Left forelimb (tissue), 1 donor: ENCODE measurements around the gene TJP2.

Experiments
- DNase-seq: peaks from one replicate; pipeline ENCODE4 v3.0.0-alpha.2; 2018; ENCODE audit warnings: low spot score

Gene TJP2

DNA sequence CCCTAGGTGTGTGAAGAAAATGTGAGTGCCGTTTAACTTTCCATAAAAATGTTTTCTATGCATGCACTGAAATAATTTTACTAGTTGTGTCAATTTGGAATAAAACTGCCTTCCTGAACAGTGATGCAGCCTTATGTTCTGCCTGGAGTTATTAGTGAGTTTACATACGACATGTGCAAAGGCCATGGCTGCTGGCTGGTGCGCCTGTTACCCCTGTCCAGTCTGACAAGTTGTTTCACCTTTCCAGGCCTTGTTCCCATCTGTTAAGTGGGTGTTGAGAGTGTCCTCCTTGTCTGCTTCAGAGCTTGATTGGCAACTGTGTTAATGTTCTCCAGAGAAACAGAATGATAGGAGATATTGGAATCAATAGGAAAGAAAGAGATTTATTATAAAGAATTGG is 60.6 kb downstream of the TJP2 start:
- DNase-seq, result no peak

DNA sequence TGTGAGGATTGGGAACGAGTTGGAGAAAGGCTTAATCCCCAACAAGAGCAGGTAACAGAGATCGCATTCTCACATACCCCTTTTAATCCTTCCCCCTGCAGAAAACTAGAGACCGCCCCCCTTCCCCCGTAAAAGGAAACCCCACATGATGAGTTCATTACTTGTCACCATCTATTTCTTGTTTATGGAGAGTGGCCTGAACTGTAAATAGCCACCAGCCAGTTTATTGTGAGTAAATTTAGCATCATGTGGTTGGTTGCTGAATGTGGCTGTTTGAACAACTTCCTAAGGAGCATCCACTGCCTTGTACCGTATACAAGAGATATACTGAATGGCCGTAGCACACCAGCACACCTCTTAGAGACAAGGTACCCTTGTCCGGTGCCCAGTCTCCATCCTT is 62.1 kb downstream of the TJP2 start:
- no peak for DNase-seq

DNA sequence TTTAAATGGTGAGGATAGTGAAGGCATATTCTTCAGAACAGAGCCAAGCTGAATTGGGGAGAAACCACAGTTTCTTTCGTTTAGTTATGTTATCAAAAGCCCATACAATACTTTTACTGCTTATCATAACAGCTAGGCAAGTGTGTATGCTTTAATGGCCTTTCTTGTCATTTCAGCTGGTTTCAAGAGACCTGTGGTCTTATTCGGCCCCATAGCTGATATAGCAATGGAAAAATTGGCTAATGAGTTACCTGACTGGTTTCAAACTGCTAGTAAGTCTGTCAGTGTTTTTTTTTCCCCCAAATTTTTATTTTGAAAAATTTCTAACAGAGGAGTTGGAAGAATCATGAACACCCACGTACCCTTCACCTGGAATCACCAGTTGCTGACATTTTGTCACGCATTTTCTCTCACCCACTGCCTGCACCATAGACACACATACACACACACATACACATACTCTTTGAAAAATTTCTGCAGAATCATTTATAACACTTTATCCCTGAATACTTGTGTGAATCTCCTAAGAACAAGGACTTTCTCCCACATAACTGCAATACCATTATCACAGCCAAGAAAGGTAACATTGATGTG is 63.7 kb downstream of the TJP2 start:
- DNase-seq, result no peak

DNA sequence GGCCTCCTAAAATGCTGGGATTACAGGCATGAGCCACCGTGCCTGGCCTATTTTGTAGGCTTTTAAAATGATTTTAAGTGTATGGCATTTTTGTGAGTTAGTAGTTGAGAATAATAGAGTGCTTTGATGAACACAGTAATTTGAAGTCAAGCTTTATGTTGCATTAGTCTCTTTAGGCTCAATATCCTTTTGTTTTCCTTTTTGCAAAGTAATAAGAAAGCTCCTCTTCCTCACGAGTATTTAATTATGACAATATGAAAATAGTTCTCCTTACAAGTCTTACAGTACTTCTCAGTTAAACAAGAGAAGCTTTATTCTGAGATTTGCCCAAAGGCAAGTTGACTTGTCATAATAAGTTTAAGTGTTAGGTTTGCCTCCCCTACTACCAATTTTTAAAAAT is 69.0 kb downstream of the TJP2 start:
- no peak for DNase-seq

DNA sequence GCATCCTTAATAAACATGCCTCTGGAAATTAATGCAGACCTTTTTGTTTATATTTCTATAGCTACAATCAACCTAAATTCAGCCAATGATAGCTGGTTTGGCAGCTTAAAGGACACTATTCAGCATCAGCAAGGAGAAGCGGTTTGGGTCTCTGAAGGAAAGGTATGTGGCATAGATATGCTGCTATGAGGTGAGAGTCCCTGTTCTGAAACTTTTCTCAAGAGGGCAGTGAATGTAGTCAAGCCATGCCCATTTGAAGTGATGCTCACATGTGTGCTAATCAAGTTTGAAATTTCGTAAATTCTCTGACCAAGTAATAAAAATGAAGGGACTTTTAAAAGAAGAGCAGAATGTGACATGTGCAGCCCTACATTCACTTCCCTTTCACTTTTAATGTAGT is 72.6 kb downstream of the TJP2 start:
- DNase-seq, result no peak

DNA sequence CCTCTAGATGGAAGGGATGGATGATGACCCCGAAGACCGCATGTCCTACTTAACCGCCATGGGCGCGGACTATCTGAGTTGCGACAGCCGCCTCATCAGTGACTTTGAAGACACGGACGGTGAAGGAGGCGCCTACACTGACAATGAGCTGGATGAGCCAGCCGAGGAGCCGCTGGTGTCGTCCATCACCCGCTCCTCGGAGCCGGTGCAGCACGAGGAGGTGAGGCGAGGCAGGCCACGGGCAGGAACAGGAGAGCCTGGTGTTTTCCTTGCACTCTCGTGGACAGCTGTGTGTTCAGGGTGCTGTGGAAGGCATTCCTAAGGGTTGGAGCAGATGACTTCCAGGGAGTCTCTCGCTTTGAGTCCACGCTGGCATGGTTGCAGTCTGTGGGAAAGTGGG is 73.9 kb downstream of the TJP2 start:
- no peak for DNase-seq

DNA sequence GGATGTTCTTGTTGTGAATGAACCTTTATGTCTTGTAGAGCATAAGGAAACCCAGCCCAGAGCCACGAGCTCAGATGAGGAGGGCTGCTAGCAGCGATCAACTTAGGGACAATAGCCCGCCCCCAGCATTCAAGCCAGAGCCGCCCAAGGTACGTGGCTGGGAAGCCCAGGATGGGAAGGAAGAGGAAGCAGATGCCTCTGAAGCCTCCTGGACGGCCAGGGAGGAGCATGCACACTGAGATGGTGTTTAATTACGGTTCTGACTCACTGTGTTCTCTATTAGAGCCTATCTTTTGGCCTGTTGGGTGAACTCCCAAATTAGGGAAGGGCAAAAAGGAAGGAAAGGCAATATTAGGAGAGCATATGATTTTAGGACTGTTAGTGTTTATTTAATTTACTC is 75.3 kb downstream of the TJP2 start:
- DNase-seq, result no peak

DNA sequence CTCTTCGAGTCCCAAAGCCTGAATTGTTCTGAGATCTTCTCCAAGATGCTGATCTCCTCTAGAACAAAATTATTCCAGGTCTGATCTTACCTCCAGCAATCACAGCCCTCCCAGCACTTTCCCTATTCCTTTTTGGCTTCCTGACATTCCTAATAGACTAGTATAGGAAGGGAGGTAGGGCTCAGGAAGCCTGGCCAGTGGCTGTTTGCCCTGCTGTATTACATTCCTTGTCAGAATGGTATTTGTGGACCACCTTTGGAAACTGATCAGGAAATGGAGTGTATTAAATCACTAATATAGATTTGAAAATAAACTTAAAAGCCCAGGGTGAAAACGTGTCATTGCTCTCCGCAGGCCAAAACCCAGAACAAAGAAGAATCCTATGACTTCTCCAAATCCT is 76.6 kb downstream of the TJP2 start:
- DNase-seq, result no peak

DNA sequence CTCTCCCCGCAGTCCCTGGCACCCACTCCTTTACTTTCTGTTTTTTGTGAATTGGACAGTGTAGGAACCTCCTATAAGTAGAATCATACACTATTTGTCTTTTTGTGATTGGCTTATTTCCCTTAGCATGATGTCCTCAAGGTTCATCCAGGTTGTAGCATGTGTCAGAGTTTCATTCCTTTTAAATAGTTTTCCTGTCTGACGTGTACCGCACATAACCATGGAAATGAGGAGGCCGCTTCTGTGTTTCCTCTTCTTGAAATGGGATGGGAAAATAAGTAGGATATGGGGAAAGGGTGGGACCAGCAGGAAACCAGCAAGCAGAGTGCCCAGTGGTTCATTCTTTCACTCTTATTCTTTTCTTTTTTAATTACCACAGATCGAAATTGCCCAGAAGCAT is 78.4 kb downstream of the TJP2 start:
- no peak for DNase-seq

DNA sequence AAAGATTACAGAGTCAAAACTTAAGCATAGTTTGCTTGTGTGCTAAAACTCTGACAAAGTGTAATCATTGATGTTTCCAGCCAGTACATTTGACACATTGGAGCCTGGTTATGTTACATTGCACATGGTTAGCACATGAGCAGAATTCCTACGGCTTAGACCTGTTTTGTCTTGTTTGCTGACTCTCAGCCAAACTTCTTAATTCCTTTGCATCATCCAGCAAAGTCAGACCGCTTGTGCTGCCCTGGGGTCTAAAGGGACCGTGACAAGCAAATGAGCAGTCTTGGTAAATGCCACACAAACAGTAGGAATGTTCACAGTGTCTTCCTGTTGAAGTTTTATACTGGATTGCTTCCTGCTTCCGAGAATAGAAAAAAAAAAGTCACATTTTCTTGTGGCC is 79.0 kb downstream of the TJP2 start:
- no peak for DNase-seq

DNA sequence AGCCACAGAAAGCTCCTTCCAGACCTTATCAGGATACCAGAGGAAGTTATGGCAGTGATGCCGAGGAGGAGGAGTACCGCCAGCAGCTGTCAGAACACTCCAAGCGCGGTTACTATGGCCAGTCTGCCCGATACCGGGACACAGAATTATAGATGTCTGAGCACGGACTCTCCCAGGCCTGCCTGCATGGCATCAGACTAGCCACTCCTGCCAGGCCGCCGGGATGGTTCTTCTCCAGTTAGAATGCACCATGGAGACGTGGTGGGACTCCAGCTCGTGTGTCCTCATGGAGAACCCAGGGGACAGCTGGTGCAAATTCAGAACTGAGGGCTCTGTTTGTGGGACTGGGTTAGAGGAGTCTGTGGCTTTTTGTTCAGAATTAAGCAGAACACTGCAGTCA is 80.1 kb downstream of the TJP2 start:
- DNase-seq, result no peak

DNA sequence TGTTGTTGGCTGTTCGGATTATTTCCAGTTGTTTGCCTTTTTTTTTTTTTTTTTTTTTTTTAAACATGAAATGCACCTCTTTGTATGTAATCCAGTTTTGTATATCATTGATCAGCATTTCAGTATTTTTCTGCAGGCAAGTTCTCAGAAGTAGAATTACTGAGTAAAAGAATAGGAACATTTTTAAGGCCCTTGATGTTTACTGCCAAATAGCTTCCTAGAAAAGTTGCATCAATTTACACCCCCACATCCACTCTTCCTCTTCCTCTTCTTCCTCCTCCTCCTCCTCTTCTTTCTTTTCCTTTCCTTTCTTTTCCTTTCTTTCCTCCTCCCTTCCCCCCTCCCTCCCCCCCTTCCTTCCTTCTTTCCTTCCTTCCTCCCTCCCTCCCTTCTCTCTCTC is 81.5 kb downstream of the TJP2 start:
- DNase-seq, result no peak

DNA sequence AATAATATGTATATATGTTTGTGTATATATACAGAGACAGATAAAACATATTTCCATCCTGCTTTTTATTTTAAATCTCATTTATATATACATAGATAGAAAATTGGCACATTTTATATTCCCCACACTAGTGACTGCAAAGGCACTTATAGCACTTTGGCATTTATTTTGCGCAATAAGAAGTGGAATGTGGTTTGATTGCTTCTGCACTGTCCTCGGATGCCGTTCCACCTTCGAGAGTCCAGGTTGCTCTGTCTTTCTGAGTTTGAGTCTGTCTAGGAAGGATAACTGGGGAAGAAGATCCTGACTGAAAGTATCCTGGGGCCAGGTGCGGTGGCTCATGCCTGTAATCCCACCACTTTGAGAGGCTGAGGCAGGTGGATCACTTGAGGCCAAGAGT is 84.5 kb downstream of the TJP2 start:
- DNase-seq, result no peak

DNA sequence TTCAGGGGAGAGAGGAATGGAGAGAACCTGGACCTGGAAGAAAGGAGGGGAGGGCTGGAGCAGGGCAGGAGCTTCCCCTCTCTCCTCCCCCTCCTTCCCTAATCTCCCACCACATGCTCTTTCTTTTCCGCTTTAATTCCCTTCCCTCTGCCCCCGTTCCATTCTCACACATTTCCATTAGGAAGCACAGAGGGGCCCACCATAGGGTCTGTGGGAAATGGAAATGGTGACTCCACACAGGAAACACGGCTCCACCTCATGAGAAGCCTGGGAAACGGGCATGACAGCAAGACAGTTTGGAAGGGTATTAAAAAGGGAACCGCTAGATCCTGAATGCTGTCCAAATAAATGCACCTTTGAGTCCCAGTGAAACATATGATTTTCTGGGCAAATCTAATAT is 86.1 kb downstream of the TJP2 start:
- no peak for DNase-seq

DNA sequence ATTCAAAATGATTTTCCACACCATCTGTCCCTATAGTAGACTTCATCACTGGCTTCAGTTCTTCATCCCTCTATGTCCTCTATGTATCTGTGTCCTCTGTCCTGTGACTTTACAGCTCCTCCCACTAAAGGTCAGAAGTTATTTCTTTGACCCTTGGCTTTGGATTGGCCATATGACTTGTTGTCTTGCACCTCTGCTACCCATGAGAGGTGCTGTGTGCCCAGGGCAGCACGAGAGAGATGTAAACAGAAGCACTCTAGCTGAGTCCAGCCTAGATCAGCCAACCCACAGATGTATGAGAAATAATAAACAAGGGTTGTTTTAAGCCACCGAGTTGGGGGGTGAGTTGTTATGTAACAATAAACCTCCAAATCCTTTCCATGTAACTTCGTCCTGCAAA is 87.6 kb downstream of the TJP2 start:
- no peak for DNase-seq

DNA sequence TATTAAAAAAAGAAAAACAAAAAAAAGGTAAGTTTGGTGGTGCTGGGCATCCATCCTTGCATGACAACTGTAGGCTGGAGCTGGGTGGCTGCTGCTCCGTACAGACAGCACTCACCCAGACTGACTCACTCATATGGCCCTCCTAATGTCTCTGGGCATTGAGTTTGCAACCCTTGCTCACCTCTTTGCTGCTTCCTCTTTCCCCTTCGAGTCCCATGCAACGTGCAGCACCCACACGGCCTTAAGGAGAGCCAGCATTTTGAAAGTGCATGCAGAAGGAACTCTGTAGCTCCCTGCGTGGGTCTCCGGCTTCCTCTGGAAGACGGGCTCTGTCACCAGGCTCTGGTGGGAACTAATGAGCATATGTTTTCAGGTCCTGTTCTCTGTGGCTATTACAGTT is 90.4 kb downstream of the TJP2 start:
- no peak for DNase-seq

DNA sequence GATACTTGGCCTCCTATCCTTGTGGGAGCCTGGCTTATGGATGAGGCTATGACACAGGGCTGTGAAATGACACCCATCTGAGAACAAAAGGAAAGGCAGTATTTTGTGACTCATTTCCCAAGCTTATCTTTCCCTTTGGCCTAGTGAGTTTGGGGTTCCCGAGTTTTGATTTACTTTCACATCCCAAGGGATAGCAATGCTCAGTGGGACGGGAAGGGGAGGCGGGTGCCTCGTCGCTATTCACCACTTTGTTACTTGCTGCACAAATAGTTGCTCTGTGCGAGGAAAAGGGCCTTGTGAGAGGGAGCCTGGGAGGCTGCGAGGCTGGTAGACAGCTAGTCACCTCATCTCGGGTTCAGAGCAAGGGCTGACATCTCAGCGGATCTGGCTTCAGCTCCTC is 91.8 kb downstream of the TJP2 start:
- no peak for DNase-seq

DNA sequence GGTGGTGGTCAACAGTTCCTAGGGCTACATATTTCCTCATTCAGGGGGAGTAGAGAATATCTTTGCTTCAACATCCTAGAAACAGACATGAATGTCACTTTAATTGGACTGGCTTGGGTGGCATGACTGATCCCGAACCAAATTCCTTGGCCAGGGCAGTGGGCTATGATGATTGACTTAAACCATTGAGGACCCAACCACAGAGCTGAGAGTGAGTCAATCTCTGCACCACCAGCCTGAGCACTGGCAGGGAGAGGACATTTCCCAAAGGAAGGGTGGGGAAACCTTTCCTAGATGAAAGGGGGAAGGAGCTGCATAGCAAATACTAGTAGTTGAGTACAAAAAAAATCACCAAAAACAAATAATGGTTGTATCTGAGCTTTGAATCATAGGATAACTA is 98.1 kb downstream of the TJP2 start:
- no peak for DNase-seq

DNA sequence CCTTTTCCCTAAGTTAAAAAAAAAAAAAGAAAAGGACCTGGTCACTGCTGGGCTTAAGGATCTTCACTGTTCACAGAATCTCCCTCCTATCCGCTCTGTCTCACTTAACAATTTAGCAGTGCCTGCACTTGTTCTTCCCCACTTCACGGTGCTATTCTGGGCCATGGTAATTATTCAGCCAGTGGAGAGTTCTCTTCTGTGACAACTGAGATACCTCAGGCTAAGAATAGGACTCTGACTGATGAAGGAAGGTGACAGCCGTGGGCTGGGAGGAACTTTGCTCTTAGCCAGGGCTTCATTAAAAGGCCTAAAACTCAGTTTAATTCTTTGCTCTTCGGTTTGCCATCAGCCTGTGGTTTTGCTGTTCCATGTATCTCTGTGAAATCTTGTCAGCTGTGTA is 99.1 kb downstream of the TJP2 start:
- no peak for DNase-seq

DNA sequence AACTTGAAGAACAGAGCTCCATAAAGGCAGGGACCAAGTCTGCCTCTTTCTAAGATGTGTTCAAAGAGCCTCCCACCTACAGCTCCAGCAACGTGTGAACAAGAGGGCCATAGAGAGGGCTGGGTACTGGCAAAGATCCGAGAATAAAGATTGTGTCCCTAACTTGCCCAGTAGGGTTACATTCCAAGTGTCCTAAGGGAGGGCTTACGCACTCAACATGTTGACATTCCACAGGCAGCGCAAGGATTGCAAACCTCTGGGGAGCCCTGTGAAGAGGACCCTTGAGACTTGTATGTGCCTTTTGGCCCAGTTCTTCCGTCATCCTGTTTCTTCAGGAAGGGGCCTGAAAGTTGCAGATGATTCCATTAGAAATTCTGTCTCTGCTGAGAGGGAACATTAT is 102.7 kb downstream of the TJP2 start:
- no peak for DNase-seq

DNA sequence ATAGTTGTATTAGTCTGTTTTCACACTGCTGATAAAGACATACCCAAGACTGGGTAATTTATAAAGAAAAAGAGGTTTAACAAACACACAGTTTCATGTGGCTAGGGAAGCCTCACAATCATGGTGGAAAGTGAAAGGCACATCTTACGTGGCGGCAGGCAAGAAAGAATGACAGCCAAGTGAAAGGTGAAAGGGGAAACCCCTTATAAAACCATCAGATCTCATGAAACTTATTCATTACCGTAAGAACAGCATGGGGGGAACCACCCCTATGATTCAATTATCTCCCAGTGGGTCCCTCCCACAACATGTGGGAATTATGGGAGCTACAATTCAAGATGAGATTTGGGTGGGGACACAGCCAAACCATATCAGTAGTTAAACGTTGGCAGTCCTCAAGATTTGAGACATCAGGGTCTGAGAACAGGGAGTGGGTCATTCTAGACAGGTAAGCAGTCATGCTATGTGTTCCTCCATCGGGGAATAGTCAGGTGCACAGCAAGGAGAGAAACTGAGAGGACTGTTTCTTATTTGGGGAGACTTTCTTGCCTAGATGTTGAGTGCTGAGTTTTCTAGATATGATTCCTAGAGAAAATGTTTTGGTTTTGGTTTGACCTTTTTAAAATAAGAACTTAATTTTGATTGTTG is 105.1 kb downstream of the TJP2 start:
- no peak for DNase-seq

DNA sequence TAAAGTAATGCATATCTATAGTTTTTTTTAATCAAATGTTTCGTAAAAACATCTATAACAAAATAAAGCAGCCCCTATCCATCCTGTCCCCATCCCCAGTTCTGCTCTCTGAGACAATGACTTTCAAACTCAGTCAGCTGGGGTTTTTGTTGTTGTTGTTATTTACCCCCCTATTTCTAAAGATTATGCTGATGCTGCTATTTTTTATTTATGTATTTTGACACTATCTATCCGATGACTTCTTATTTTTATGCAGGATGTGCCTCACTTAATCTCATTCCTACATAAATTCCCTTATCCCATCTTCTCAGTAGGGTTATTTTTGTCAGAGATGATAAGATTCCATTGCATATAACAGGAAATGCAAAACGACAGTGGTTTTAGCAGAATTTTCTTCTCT is 105.7 kb downstream of the TJP2 start:
- DNase-seq, result no peak

DNA sequence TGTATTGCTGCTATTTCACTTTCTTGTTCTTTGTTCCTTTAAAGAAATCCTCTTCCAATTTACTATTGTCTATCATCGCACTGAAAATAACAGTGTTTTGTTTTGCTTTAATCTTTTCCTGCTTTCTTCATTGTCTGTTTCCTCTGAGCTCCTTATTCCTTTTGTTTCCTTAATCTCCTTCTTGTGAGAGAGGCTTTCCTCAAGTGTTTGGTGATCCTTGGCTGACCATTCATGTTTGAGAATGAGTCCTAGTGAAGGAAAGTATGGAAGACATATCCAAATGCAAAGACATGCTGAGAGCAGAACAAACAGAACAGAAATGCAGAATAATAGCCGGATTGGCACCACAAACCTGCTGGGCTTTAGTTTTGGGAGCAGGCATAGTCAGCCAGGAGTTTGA is 108.9 kb downstream of the TJP2 start:
- no peak for DNase-seq

DNA sequence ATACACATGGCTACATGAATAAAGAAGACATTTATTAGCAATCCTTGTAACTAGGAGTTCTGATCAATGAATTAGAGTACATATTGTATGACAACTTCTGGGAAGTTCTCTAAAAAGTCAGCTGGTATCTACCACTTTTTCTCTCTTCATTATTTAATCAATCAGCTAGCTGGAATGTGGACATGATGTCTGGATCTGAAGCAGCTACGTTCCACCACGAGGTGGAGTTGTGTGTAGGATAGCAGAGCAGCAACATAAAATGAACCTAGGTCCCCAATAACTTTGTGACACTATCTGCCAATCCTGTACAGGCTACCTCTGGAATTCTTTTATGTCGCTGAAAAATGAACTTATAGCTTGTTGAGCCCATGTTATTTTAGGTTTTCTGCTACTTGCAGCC is 118.0 kb downstream of the TJP2 start:
- no peak for DNase-seq

DNA sequence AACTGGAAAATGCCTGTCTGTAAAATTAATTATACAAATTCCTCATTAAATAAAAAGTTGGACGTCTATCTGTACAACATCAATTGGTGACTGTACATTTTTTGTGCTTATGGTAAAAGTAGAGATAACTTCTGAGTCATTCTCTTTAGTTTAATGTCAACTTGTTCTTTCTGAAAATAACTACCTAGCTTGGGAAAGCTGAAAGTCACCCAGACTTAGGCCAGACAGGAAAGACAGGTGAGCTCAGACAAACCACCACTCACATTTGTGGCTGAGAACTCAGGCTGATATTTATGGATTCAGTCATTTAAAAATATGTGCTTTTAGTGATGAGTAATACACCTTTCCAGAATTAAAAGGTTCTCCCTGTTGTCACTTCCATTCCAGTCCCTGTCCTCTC is 119.1 kb downstream of the TJP2 start:
- DNase-seq, result no peak
